Hematopoietic multipotent progenitor cell treated with erythropoietin and hydrocortisone succinate and interleukin-3 and kit ligand, for 15 days (in vitro differentiated cells): ENCODE results near the gene LUZP2.
"Not testable (repeated sequence)": the region's sequence is repeated elsewhere in the genome, so short reads cannot be mapped to it uniquely, and the experiment has no call there.

Experiments used
- DNase-seq: peaks from one replicate; pipeline ENCODE4 v3.0.0-alpha.2; 2015; ENCODE audit warnings: low spot score

The LUZP2 gene

DNA sequence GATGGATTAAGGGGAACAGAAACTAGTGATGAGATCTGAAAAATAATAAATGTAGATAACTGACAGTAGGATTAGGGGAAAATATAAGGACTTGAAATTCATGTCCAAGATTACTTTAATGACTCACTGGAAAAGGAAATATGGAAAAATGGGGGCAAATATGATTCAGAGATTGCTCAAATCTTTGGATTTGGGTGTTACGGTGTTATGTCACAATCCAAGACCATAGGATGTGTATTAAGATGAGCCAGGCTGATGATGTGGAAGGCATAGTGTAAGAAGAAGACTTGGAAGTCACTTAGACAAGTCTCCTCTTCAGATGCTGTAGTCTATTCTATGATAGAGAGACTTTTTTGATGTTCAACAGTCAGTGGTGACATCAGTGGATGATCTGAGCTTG is 323.7 kb downstream of the LUZP2 start:
- DNase-seq = no peak

DNA sequence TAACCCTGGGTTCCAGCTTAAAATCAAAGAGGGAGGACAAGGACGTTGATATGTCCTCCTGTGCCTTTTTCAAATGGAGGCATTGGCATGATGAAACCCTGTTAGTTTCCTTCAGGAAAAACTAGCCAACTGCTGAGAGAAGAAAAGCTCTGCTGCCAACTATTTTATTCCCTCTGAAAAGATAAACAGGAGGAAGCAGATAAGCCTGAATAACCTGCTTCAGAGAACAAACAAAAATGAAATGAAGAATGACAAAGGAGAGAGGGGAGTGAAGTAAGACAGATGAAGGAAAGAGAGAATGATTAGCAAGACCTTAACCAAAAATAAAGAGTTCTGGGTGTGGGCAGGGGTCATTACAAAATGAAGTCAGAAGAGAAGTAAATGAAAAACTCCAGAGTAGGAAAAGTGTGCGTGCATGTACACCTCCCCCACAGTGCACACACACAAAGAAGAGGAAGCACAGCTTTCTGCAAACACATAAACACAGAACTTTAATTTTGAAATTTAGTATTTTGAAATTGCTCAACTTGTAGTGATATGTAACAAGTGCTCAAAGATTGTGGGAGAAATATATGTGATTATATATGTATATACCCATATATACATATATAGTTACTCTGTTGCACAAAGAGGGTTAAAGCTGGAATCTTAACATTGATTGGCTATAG is 332.2 kb downstream of the LUZP2 start:
- DNase-seq = no peak

DNA sequence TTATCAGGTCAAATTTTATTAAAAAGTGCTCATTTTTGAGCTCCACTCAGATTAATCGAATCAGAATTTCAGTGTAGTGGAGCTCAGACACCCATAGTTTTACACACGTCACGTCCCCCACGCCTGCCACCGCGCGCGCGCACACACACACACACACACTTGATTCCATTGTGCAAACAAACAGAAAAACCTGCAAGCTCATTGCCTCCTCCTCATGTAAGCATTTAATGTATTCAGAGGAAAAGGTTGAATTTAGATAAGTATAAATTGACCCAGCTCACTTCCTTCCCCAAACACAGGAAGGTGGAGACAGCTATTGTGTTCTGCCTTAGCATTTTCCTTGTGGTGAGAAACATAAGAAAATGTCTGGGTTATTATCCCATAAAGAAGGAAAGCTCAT is 336.7 kb downstream of the LUZP2 start:
- DNase-seq = no peak

DNA sequence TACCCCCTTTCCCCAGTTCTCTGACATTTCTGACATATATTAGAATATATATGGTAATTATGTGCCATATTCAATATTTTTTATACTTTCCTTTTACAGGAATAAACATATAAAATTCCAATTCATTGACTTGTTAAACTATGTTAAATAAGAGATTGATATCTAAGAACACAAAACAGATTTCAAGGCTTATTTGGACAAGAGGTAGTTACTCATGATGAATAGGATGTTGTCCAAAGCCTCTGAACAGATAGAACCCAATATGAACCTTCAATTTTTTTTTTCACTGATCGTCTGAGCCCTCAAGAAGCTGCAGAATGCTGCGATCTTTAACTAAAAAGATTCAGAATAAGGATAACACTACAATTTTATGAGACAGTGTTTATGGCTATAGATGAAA is 340.3 kb downstream of the LUZP2 start:
- no peak for DNase-seq

DNA sequence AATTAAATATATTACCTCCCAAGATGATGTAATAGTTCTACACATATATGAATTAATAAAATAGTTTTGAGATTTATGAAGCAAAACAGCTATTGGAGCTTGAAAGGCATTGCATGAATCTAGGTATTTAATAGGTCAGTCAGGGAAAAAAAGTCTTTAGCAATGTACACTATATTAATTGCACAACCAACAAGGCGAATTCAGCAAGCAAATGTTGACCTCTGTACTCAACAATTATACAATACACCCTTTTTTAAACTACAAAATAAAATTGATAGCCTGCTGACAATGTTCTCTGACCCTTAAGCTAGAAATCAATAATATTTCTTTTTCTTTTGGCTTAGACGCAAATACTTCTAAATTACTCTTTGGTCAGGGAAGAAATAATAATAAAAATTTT is 345.5 kb downstream of the LUZP2 start:
- DNase-seq = no peak

DNA sequence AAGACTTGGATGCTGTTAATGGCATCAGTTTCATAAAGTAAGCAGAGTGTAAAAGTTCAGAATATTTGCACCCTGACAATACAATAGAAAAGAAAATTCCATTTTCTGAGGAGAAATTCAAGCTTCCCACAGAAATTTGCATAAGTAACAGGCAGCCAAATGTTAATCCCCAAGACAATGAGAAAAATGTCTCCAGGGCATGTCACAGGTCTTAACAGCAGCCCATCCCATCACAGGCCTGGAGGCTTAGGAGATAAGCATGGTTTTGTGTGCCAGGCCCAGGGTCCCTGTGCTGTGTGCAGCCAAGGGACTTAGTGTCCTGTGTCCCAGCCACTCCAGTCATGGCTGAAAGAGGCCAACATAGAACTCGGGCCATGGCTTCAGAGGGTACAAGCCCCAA is 347.6 kb downstream of the LUZP2 start:
- DNase-seq = no peak

DNA sequence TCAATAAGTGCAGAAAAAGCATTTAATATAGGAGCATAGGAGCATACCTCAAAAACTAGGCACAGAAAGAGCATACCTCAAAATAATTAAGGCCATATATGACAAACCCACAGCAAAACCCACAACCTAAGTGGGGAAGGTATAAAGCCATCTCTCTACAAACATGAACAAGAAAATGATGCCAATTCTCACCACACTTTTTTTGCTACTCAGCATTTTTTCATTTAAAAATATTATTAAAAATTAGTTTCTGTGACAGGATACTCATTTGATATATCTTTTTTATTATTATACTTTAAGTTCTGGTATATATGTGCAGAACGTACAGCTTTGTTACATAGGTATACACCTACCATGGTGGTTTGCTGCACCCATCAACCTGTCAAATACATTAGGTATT is 352.0 kb downstream of the LUZP2 start:
- DNase-seq = no peak

DNA sequence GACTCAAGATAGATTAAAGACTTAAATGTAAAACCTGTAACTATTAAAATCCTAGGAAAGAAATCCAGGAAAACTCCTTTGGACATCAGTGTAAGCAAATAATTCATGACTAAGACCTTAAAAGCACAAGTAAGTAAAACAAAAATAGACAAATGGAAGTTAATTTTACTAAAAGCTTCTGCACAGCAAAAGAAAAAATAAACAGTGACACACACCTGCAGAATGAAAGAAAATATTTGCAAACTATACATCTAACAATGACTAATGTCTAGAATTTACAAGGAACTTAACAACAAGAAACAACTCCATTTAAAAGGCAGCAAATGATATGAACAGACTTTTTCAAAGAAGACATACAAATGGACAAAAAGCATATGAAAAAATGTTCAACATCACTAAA is 359.1 kb downstream of the LUZP2 start:
- no peak for DNase-seq

DNA sequence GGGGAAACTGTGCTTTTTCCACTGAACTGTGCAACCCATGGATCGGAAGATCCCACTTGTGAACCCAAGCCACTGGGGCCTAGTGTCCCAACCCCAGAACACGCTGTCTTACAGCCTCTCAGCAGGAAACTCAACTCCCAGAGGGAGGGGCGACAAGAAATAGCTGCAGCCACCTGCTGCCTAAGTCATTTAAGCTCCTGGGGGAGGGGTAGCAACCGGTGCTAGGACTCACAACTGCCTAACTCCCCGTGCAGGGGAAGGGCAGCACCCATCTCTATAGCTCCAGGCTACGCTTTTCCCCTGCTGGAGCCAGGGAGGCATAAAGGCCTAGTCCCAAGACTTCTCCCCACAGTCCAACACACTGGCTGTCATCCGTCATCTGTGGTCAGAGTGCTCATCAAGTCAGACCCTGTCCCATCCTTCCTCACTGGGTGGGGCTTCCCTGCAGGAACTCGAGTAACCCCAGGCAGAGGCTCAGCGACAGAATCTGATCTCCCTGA is 363.0 kb downstream of the LUZP2 start:
- no peak for DNase-seq

DNA sequence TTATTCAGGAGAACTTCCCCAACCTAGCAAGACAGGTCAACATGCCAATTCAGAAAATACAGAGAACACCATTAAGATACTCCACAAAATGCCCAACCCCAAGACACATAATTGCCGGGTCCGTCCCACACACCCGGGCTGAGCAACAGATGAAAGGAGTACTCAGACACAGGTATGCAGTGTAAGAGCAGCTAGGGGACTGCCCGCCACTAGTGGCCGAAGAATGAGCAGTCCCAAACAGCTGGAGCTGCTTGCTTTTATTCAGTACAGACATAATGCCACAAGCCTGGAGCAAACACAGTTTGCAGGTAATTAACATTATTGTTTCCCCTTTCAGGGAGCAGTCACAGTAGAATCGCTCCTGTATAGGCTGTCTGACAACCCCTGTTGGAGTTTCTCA is 364.6 kb downstream of the LUZP2 start:
- DNase-seq = no peak

DNA sequence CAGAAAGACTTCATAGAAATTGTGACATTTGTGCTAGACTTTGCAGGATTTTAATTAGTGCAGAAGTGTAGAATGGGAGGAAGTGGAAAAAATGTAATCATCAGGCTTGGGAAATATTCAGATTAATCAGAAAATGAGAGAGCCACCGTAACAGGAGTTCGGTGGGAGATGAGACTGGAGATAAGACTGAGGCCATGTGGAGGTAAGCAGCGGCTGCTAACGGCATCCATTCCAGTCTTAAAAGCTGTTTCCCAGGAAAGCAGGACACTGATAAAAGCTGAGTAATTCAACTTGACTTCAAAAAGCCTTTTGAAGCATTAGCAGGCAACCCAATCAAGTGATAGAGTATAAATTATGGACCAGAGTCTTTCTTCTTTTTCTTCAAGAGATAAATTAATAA is 369.9 kb downstream of the LUZP2 start:
- DNase-seq = no peak

DNA sequence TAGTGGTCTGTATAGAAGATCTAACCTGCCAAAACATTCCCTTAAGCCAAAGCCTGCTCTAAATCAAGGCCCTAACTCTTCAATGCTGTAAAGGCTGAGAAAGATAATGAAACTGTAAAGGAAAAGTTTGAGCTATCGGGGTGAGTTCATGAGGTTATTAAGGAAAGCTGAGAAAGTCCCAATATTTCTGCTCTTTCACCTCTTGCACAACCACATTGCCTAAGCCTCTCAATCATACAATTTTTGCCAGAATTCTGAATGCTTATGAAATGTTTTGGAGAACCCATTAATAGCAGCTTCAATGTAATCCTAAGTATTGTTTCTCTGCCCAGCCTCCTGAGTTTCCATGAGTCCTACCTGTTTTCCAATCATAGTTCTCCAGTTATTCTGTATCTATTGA is 373.2 kb downstream of the LUZP2 start:
- no peak for DNase-seq

DNA sequence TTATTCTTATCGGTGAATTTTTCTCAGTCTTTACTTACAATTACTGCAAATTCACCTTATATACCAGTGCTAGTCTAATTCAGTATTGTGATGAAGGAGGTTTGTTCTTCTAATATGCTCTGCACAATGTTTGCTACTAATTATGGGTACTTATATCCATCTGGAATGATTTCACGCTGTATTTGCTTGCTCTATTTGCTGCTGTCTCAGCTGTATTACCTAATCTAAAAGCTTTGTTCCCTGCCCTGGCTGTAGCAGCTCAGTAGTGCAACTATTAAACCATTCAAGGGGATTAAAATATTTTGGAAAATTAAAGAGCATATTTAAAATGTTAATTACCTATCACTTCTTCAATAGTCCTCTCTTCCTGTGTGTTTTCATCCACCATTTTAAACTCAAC is 375.3 kb downstream of the LUZP2 start:
- DNase-seq = no peak

DNA sequence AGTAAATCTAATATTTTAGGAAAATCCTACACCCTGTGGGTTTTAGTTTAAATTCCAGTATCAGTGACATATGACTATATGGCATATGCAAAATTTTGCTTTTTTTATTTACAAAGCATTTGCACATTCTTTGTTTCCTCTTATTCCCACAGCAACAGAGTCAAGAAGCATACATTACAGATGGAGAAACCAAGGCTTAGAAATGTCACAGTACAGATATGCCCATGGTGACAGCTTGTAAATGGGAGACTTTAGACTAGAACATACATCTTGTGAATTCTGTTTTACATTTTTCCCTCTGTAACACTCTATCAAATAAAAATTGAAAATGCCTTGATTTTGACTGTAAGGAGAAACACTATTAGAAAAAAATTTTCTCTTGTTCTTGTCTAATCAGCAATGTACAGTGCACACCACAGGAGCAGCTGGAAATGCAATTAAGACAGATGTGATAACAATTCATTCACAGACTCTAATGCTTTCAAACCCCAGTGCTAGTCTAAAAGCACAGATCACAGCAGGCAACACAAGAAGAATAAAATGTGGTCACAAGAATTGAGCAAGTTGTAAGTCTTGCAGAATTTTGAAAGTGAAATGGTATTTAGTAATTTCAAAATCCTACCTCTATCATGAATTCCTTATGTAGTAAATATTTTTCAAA is 375.9 kb downstream of the LUZP2 start:
- DNase-seq = no peak

DNA sequence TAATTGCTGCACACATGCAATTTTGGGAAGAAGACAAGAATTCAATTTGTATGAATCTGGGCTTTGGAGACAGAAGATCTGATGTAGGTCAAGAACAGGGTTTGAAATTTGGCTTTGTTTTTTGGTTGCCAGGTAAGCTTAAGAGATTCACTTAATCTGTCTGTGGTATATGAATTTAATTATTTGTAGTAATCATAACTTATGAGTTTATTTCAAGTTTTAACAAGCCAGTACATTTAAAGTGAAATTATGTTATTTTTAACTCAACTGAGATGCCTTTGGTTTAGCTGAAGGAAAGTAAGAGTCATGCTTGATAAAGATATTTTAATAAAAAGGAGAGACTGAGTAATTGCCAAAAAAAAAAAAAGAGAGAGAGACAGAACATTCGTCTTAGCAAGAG is 384.1 kb downstream of the LUZP2 start:
- no peak for DNase-seq

DNA sequence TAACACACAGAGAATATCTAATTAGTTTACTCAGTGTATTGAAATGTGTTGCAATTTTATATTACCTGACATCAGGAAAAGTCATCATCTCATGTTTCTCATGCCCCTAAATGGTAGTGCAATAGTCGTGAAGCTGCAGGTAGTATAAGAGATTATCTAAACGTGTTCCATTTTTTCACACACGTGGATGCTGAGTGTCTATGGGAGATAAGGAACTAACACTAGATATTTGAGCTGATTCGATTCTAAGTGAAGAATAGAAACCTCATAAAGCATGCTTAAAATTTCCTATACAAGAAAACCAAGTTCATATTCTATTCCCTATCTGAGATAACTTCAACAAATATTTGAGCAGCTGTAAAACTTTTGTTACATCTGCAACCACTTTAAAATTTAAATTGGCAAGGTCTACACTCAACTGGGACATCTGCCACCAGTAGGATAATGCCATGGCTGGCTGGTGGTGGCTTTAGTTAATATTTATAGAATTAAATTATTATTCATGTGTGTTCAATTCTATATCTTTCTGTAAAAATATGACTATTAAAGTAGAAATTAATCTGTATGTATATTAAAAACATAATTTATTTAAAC is 388.8 kb downstream of the LUZP2 start:
- no peak for DNase-seq

DNA sequence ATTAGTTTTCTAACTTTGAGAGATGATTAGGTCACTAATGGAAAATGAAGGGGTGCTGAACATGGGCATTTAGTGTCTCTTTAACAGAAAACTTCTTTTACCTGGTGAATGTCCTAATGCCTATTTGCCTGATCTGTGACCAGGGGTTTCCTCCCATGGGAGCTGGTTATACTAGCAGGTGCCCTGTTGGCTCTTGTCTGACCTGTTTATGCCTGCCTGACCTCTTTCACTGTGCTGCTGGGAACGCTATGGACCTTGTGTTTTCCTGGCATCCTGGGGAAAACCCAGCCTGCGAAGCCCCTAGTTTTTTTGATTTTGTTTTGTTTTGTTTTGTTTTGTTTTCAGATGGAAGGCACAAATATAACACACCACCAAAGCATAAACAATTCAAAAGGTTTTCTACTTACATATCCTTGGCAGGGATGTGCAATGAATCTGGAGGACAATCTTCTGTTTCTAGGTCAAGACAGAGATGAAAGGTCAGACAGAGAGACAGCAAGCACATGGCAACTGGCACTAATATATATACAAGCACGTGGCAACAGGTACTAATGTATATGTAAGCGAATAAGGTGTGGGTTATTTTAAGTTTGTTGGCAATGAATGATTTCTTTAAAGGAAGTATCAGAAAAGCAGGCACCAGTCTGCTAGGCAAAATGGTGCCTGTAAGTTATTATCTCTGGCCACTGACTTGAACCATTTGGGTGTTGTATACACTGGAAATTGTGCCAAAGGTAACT is 390.2 kb downstream of the LUZP2 start:
- no peak for DNase-seq

DNA sequence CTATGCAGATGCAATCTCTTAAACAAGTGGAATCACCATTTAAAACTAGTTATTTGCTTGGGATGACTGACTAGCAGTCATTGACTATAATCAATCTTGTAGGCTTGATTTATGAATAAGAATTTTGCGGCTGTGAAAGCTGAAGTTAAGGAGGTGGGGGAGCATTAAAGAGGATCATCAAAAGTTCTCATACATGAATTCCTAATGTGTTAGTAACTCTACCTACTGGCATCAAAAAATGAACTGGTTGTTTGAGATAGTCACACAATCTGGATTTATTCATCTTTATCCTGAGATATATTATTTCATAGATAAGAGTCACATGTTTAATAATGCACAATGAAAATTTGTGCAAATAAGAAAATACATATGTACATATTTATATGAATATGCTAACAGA is 393.6 kb downstream of the LUZP2 start:
- no peak for DNase-seq

DNA sequence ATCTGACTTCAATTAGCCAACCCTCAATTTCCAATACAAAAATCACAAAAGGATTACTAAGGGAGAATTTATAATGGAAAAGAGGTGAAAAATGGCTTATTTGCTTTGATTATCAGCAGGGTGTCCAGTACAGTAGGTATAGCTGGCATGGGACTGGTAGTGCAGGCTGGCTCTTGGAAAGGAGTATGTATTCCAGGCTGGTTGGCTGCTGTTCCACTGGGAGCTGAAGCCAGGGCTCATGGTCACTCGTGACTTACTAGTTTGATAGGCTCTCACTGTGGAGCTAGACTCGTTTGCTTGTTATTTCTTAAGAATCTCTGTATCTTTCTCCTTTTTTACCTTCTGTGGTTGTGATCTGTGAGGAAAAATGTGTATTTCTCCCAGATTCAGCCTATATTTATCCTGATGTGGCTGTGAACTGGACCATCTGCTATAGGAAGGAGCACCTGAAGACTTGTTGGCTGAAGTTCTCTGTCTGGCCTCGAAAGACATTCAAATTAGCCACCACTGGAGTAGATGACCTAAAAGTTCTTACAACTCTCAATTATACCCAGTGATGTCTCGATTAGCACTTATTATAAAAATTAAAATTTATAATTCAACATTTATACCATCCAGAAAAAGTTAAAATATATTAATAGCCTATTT is 395.1 kb downstream of the LUZP2 start:
- DNase-seq = not testable (repeated sequence)

DNA sequence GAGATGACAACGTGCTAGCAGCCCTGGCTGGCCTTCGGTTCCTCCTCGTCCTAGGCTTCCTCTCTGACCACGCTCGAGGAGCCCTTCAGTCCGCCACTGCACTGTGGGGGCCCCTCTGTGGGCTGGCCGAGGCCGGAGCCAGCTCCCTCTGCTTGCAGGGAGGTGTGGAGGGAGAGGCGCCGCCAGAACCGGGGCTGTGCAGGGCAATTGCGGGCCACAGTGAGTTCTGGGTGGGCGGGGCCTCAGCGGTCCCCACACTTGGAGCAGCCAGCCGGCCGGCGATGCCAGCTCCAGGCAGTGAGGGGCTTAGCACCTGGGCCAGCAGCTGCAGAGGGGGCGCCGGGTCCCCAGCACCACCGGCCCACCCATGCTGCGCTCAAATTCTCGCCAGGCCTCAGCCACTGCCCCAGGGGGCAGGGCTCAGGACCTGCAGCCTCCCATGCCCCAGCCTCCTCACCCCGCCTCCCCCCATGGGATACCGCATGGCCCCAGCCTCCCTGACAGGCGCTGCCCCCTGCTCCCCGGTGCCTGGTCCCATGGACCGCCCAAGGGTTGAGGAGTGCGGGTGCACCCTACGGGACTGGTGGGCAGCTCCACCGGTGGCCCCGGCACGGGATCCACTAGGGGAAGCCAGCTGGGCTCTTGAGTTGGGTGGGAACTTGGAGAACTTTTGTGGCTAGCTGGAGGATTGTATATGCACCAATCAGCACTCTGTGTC is 399.4 kb downstream of the LUZP2 start:
- DNase-seq = no peak

DNA sequence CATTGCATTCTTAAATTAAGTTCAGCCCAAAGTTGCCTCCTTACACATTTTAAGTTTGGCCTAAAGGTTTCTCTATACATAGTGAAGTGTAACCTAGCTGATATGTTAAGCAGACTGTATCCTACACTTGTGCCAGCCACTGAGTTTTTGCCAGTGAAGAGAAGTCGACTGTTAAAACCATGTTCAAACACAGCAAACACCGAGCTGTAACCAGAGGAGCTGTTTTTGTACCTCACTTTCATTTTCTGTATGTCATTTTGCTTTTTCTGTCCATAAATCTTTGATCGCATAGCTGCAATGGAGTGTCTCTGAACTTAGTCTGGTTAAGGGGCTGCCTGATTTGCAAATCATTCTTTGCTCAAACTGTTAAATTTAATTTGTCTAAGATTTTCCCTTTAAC is 403.7 kb downstream of the LUZP2 start:
- no peak for DNase-seq
